HL-60 (cell line): Measurements from ENCODE around the gene APOD.

Source experiments
- DNase-seq, 2 experiments: peaks; one replicate each; pipeline ENCODE4 v3.0.0-alpha.2; 2010 to 2020; ENCODE audit warnings: low read depth in 1 of 2, low spot score in 1 of 2
- H3K27ac ChIP-seq: fragments of 250-450 bp; sonication (Bioruptor Pico); replicated peaks from 2 replicates; pipeline ENCODE4 v1.5.1; 2020; ENCODE audit warnings: mild to moderate bottlenecking, moderate library complexity
- H3K27me3 ChIP-seq: fragments of 250-450 bp; sonication (Bioruptor Pico); 2 replicates; pipeline ENCODE4 v1.5.1; 2021; ENCODE audit warnings: mild to moderate bottlenecking, moderate library complexity; ENCODE audit not compliant: insufficient read depth, poor library complexity, severe bottlenecking
- H3K4me3 ChIP-seq: replicated peaks from 2 replicates; pipeline ENCODE4 v1.5.1; 2011; ENCODE audit warnings: mild to moderate bottlenecking, control low read depth, low read length; ENCODE audit not compliant: insufficient read depth
- GABPA ChIP-seq: IDR thresholded peaks from 2 replicates; pipeline ENCODE4 v1.6.1; 2012; ENCODE audit warnings: low read depth
- POLR2AphosphoS5 ChIP-seq: IDR thresholded peaks from 2 replicates; pipeline ENCODE4 v1.6.1; 2012; ENCODE audit warnings: low read depth
- SPI1 ChIP-seq: IDR thresholded peaks from 2 replicates; pipeline ENCODE4 v1.6.1; 2012; ENCODE audit warnings: low read depth, mild to moderate bottlenecking, borderline replicate concordance
- TF ChIP-seq, protein P1 (sequence below): IDR thresholded peaks from one replicate; pipeline ENCODE4 v1.5.1; 2011; ENCODE audit warnings: low read length, control low read depth, inconsistent platforms; ENCODE audit not compliant: insufficient read depth
- TF ChIP-seq, protein P2 (sequence below): IDR thresholded peaks from 2 replicates; pipeline ENCODE4 v1.6.1; 2012; ENCODE audit warnings: low read depth; ENCODE audit not compliant: insufficient replicate concordance

Gene APOD

GRCh38 chr3:195535293-195535692, 48.4 kb downstream of the APOD start:
- Histone ChIP-seq H3K4me3 (no peak overlapping the region), H3K27me3 (no peaks in the 10 kb centered on the region), H3K27ac (no peak overlapping the region)
- TF ChIP-seq GABPA, result no peak
- TF ChIP-seq, protein P1, sequence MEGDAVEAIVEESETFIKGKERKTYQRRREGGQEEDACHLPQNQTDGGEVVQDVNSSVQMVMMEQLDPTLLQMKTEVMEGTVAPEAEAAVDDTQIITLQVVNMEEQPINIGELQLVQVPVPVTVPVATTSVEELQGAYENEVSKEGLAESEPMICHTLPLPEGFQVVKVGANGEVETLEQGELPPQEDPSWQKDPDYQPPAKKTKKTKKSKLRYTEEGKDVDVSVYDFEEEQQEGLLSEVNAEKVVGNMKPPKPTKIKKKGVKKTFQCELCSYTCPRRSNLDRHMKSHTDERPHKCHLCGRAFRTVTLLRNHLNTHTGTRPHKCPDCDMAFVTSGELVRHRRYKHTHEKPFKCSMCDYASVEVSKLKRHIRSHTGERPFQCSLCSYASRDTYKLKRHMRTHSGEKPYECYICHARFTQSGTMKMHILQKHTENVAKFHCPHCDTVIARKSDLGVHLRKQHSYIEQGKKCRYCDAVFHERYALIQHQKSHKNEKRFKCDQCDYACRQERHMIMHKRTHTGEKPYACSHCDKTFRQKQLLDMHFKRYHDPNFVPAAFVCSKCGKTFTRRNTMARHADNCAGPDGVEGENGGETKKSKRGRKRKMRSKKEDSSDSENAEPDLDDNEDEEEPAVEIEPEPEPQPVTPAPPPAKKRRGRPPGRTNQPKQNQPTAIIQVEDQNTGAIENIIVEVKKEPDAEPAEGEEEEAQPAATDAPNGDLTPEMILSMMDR, result no peak
- no peak for TF ChIP-seq SPI1
- TF ChIP-seq, protein P2, sequence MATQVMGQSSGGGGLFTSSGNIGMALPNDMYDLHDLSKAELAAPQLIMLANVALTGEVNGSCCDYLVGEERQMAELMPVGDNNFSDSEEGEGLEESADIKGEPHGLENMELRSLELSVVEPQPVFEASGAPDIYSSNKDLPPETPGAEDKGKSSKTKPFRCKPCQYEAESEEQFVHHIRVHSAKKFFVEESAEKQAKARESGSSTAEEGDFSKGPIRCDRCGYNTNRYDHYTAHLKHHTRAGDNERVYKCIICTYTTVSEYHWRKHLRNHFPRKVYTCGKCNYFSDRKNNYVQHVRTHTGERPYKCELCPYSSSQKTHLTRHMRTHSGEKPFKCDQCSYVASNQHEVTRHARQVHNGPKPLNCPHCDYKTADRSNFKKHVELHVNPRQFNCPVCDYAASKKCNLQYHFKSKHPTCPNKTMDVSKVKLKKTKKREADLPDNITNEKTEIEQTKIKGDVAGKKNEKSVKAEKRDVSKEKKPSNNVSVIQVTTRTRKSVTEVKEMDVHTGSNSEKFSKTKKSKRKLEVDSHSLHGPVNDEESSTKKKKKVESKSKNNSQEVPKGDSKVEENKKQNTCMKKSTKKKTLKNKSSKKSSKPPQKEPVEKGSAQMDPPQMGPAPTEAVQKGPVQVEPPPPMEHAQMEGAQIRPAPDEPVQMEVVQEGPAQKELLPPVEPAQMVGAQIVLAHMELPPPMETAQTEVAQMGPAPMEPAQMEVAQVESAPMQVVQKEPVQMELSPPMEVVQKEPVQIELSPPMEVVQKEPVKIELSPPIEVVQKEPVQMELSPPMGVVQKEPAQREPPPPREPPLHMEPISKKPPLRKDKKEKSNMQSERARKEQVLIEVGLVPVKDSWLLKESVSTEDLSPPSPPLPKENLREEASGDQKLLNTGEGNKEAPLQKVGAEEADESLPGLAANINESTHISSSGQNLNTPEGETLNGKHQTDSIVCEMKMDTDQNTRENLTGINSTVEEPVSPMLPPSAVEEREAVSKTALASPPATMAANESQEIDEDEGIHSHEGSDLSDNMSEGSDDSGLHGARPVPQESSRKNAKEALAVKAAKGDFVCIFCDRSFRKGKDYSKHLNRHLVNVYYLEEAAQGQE, result no peak
- no peak for TF ChIP-seq POLR2AphosphoS5
- DNase-seq, result no peak

DNA sequence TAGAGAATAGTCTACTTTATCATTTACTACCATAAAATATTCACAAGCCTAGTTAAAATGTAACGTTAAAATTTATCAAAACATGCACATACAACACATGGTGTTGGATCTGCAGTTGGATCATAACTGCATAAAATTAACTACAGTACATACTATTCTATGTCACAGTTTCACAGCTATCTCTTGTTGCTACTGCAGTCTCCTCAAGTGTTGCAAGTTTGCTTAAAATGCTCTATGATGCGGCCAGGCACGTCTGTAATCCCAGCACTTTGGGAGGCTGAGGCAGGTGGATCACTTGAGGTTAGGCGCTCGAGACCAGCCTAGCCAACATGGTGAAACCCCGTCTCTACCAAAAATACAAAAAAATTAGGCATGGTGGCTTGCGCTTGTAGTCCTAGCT, 50.9 kb downstream of the APOD start:
- Histone ChIP-seq H3K4me3 (no peak overlapping the region), H3K27ac (no peak overlapping the region), H3K27me3 (no peaks in the 10 kb centered on the region)
- no peak for DNase-seq
- TF ChIP-seq, protein P2, result no peak
- TF ChIP-seq SPI1, result no peak
- TF ChIP-seq GABPA, result no peak
- no peak for TF ChIP-seq POLR2AphosphoS5
- TF ChIP-seq, protein P1, result no peak

DNA sequence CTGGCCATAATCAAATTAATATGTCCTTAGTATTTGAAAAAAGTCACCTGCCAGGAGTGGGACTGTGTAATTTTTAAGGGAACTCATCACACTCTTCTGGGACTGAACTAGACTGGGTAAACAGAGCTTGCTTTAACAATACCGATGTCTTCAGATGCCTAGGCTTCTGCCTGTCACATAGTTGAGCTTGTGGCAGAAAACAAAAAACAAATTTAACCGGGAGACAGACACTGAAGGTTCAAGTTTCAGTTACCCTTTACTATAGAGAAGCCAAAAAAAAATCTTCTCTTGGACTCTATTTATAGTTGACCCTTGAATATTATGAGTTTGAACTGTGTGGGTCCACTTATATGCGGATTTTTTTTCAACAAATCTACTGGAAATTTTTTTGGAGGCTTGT, 51.4 kb downstream of the APOD start:
- DNase-seq, result no peak
- Histone ChIP-seq H3K4me3 (no peak overlapping the region), H3K27me3 (no peaks in the 10 kb centered on the region), H3K27ac (no peak overlapping the region)
- TF ChIP-seq GABPA, result no peak
- TF ChIP-seq POLR2AphosphoS5, result no peak
- TF ChIP-seq, protein P1, result no peak
- no peak for TF ChIP-seq SPI1
- TF ChIP-seq, protein P2, result no peak
